Measurements from ENCODE around the gene SLC5A8.

SLC5A8 gene

GRCh38 chr12:101243074-101243473, 33.0 kb upstream of the SLC5A8 start:
- Histone ChIP-seq H4K20me1 (ENCODE audit: insufficient read depth) (no peaks in the 10 kb centered on the region), H3K4me1 (ENCODE audit: low read depth, poor library complexity, severe bottlenecking) (no peaks in the 10 kb centered on the region), H3K4me3 (IDR thresholded peaks at IDR 0.05; ENCODE audit: insufficient read depth, low read depth, low read length) (no peak overlapping the region), H2AFZ (ENCODE audit: low read depth) (no peak overlapping the region), H3K27me3 (ENCODE audit: insufficient read depth, low read depth) (no peaks in the 10 kb centered on the region), H3K79me2 (ENCODE audit: insufficient read depth, low read depth) (no peaks in the 10 kb centered on the region), H3K36me3 (ENCODE audit: insufficient read depth) (no peaks in the 10 kb centered on the region), H3K27ac (no peak overlapping the region), H3K4me2 (no peak overlapping the region), H3K9ac (no peak overlapping the region)
- no peak for TF ChIP-seq CTCF (conservative IDR thresholded peaks at IDR 0.05; ENCODE audit: low read depth, low read length)

GRCh38 chr12:101238800-101239329, 28.8 kb upstream of the SLC5A8 start:
- H3K4me3 ChIP-seq (IDR thresholded peaks at IDR 0.05; ENCODE audit: insufficient read depth, low read depth, low read length) = no peak overlapping the region
- no peaks in the 10 kb centered on the region for H3K79me2 ChIP-seq (ENCODE audit: insufficient read depth, low read depth)
- H3K36me3 ChIP-seq (ENCODE audit: insufficient read depth) = no peaks in the 10 kb centered on the region
- H2AFZ ChIP-seq (ENCODE audit: low read depth) = no peak overlapping the region
- no peak overlapping the region for H3K27ac ChIP-seq
- H3K4me2 ChIP-seq = no peak overlapping the region
- H3K4me1 ChIP-seq (ENCODE audit: low read depth, poor library complexity, severe bottlenecking) = no peaks in the 10 kb centered on the region
- H3K27me3 ChIP-seq (ENCODE audit: insufficient read depth, low read depth) = no peaks in the 10 kb centered on the region
- H3K9ac ChIP-seq = no peak overlapping the region
- no peak for TF ChIP-seq CTCF (conservative IDR thresholded peaks at IDR 0.05; ENCODE audit: low read depth, low read length)
- no peaks in the 10 kb centered on the region for H4K20me1 ChIP-seq (ENCODE audit: insufficient read depth)

DNA sequence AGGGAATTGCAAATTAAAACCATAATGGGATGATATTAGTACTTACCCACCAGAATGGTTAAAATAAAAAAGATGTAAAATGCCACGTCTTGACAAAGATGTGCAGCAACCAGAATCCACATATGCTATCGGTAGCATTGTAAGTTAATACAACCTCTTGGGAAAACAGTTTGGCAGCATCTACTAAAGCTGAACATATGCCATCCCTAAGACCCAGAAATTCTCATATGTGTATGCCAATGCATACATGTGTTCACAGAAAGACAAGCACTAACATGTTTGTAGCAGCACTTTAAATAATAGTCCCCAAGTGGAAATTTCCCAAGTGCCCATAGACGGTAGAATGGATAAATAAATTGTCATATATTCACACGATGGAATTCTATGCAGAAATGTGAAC, 28.3 kb upstream of the SLC5A8 start:
- Histone ChIP-seq H4K20me1 (ENCODE audit: insufficient read depth) (no peaks in the 10 kb centered on the region), H3K27ac (no peak overlapping the region), H3K27me3 (ENCODE audit: insufficient read depth, low read depth) (no peaks in the 10 kb centered on the region), H3K4me3 (IDR thresholded peaks at IDR 0.05; ENCODE audit: insufficient read depth, low read depth, low read length) (no peak overlapping the region), H3K9ac (no peak overlapping the region), H2AFZ (ENCODE audit: low read depth) (no peak overlapping the region), H3K36me3 (ENCODE audit: insufficient read depth) (no peaks in the 10 kb centered on the region), H3K4me1 (ENCODE audit: low read depth, poor library complexity, severe bottlenecking) (no peaks in the 10 kb centered on the region), H3K4me2 (no peak overlapping the region), H3K79me2 (ENCODE audit: insufficient read depth, low read depth) (no peaks in the 10 kb centered on the region)
- no peak for TF ChIP-seq CTCF (conservative IDR thresholded peaks at IDR 0.05; ENCODE audit: low read depth, low read length)

DNA sequence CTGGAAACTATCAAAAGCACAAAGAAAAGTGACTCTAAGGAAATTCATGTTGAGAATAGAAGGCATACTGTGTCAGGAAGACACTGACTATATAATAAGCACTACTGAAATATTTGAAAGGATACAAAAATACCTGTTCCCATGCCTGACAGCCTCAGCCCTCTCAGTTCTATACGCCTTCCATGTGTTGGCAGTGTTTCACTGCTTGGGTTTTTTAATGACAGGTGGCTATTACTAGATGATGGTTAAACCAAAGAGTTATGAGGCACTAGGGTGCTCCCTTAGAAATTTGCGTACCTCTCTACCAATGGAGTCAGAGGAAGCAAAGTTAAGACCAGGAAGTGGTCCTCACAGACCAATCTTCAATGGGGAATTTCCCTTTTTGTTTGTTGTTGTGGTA, 25.6 kb upstream of the SLC5A8 start:
- no peaks in the 10 kb centered on the region for H3K4me1 ChIP-seq (ENCODE audit: low read depth, poor library complexity, severe bottlenecking)
- H4K20me1 ChIP-seq (ENCODE audit: insufficient read depth) = no peaks in the 10 kb centered on the region
- no peaks in the 10 kb centered on the region for H3K27me3 ChIP-seq (ENCODE audit: insufficient read depth, low read depth)
- H3K4me3 ChIP-seq (IDR thresholded peaks at IDR 0.05; ENCODE audit: insufficient read depth, low read depth, low read length) = no peak overlapping the region
- TF ChIP-seq CTCF (conservative IDR thresholded peaks at IDR 0.05; ENCODE audit: low read depth, low read length) = no peak
- H3K79me2 ChIP-seq (ENCODE audit: insufficient read depth, low read depth) = no peaks in the 10 kb centered on the region
- no peaks in the 10 kb centered on the region for H3K36me3 ChIP-seq (ENCODE audit: insufficient read depth)
- no peak overlapping the region for H3K27ac ChIP-seq
- no peak overlapping the region for H3K4me2 ChIP-seq
- H2AFZ ChIP-seq (ENCODE audit: low read depth) = no peak overlapping the region
- H3K9ac ChIP-seq = no peak overlapping the region
